Tibial nerve (tissue), 4 donors: ENCODE results near the gene FER. TPM values are rescaled to one million over a fixed set of nuclear protein-coding genes. Genes with fewer than 3 reads are reported as not detected.

Experiments
- DNase-seq, 2 donors: peaks; one replicate each; pipeline ENCODE4 v3.0.0-alpha.2; 2019; ENCODE audit warnings: low spot score in 2 of 2
- H3K27ac ChIP-seq, 4 donors: fragments of 200-600 bp; sonication (generic) in 3 of 4; one replicate each; pipeline ENCODE4 v1.5.1; 2017 to 2019; ENCODE audit warnings: mild to moderate bottlenecking in 1 of 4
- H3K27me3 ChIP-seq, 2 donors: fragments of 200-600 bp; sonication (generic) in 1 of 2; one replicate each; pipeline versions ENCODE4 v1.5.1 to v1.6.0; 2017 to 2019
- H3K36me3 ChIP-seq, 3 donors: fragments of 200-600 bp; sonication (generic); one replicate each; pipeline ENCODE4 v1.5.1; 2018 to 2019
- H3K4me1 ChIP-seq, 4 donors: fragments of 200-600 bp; sonication (generic) in 3 of 4; one replicate each; pipeline ENCODE4 v1.5.1; 2017 to 2019
- H3K4me3 ChIP-seq, 4 donors: fragments of 200-600 bp; sonication (generic) in 3 of 4; one replicate each; pipeline ENCODE4 v1.5.1; 2017 to 2019; ENCODE audit warnings: mild to moderate bottlenecking in 1 of 4, moderate library complexity in 1 of 4
- H3K9me3 ChIP-seq, 4 donors: fragments of 200-600 bp; sonication (generic) in 3 of 4; one replicate each; pipeline ENCODE4 v1.5.1; 2017 to 2019
- CTCF ChIP-seq, 5 experiments: fragments of 200-600 bp in 3 of 5; fragments of 450-650 bp in 2 of 5; sonication (generic) in 3 of 5; IDR thresholded peaks; one replicate each; pipeline ENCODE4 v1.5.1; 2016 to 2019; ENCODE audit warnings: antibody characterized with exemption in 5 of 5, mild to moderate bottlenecking in 3 of 5, moderate library complexity in 2 of 5
- EP300 ChIP-seq, 2 donors: sonication (generic); formaldehyde crosslinking; IDR thresholded peaks; one replicate each; pipeline ENCODE4 v1.6.1; 2017; ENCODE audit warnings: antibody characterized with exemption in 2 of 2, mild to moderate bottlenecking in 1 of 2
- POLR2A ChIP-seq, 2 donors: fragments of 450-650 bp; IDR thresholded peaks; one replicate each; pipeline ENCODE4 v1.6.1; 2017; ENCODE audit warnings: antibody characterized with exemption in 2 of 2, mild to moderate bottlenecking in 2 of 2, moderate library complexity in 2 of 2
- WGBS, 2 donors: methylation state at CpG; one replicate each; pipeline ENCODE4 v1.1.5; 2018; 5-methylcytosine and 5-hydroxymethylcytosine counted together
- total RNA-seq, 4 donors: library from RNA; depleted of rRNA; stranded (reverse); fragments of >200 nt; gene quantifications; one replicate each; pipeline ENCODE4 v1.1.0, GENCODE V29; 2016

The FER gene
- total RNA-seq, 4 donors from 2014 or later, result 28.5 to 50.9 (median 39.6) TPM

- no peaks in the 10 kb centered on the region for H3K27me3 ChIP-seq
- no peak overlapping the region for H3K4me3 ChIP-seq
- peaks cover 0 to 20% (median 0%) of the 10 kb centered on the region in 3 donors for H3K36me3 ChIP-seq
- TF ChIP-seq CTCF (IDR thresholded peaks at IDR 0.05), result no peak
- DNase-seq, result no peak
- WGBS, 2 donors, result 60 to 71% methylated on average over 2 of the region's 2 CpGs
- no peaks in the 10 kb centered on the region for H3K9me3 ChIP-seq
- peaks cover 0 to 16% (median 2%) of the 10 kb centered on the region in 4 donors for H3K4me1 ChIP-seq
- H3K27ac ChIP-seq, result no peak overlapping the region
Measured at GRCh38 chr5:109191153-109191558, 443.5 kb downstream of the FER start.

- Histone ChIP-seq H3K27me3 (no peaks in the 10 kb centered on the region), H3K27ac (no peak overlapping the region), H3K4me1 (peaks cover 0 to 16% (median 2%) of the 10 kb centered on the region in 4 donors), H3K36me3 (peaks cover 0 to 13% (median 0%) of the 10 kb centered on the region in 3 donors), H3K4me3 (no peak overlapping the region), H3K9me3 (no peaks in the 10 kb centered on the region)
- no peak for TF ChIP-seq CTCF (IDR thresholded peaks at IDR 0.05)
- 86 to 92% methylated on average over 1 of the region's 1 CpG for WGBS, 2 donors
- DNase-seq, result no peak
Measured at GRCh38 chr5:109192027-109192426, 444.3 kb downstream of the FER start.

GRCh38 chr5:109192555-109193281, 445.0 kb downstream of the FER start:
- no peaks in the 10 kb centered on the region for H3K27me3 ChIP-seq
- H3K4me3 ChIP-seq, result no peak overlapping the region
- H3K9me3 ChIP-seq, result no peaks in the 10 kb centered on the region
- no peak for TF ChIP-seq POLR2A (IDR thresholded peaks at IDR 0.05)
- TF ChIP-seq CTCF (IDR thresholded peaks at IDR 0.05), result no peak
- no peak for TF ChIP-seq EP300 (IDR thresholded peaks at IDR 0.05)
- H3K36me3 ChIP-seq, result peaks cover 0 to 6% (median 0%) of the 10 kb centered on the region in 3 donors
- H3K4me1 ChIP-seq, result peaks cover 0 to 16% (median 2%) of the 10 kb centered on the region in 4 donors
- no peak for DNase-seq
- no peak overlapping the region for H3K27ac ChIP-seq
- 73% methylated on average over 6 of the region's 6 CpGs for WGBS, 2 donors

GRCh38 chr5:109195667-109196066, 448.0 kb downstream of the FER start:
- whole genome bisulfite sequencing, 2 donors, result 66 to 71% methylated on average over 2 of the region's 2 CpGs
- no peaks in the 10 kb centered on the region for H3K9me3 ChIP-seq
- no peaks in the 10 kb centered on the region for H3K36me3 ChIP-seq
- no peak overlapping the region for H3K27ac ChIP-seq
- no peaks in the 10 kb centered on the region for H3K27me3 ChIP-seq
- no peak for TF ChIP-seq CTCF (IDR thresholded peaks at IDR 0.05)
- TF ChIP-seq POLR2A (IDR thresholded peaks at IDR 0.05), result no peak
- no peak for TF ChIP-seq EP300 (IDR thresholded peaks at IDR 0.05)
- no peak overlapping the region for H3K4me3 ChIP-seq
- H3K4me1 ChIP-seq, result peaks cover 0 to 16% (median 2%) of the 10 kb centered on the region in 4 donors
- no peak for DNase-seq

GRCh38 chr5:109196087-109196822, 448.6 kb downstream of the FER start:
- 73 to 86% methylated on average over 2 of the region's 2 CpGs for WGBS, 2 donors
- no peak for TF ChIP-seq CTCF (IDR thresholded peaks at IDR 0.05)
- no peak for TF ChIP-seq EP300 (IDR thresholded peaks at IDR 0.05)
- no peak for TF ChIP-seq POLR2A (IDR thresholded peaks at IDR 0.05)
- Histone ChIP-seq H3K4me3 (no peak overlapping the region), H3K4me1 (peaks cover 0 to 11% (median 2%) of the 10 kb centered on the region in 4 donors), H3K36me3 (no peaks in the 10 kb centered on the region), H3K27me3 (no peaks in the 10 kb centered on the region), H3K9me3 (no peaks in the 10 kb centered on the region), H3K27ac (no peak overlapping the region)
- no peak for DNase-seq
